HG02571 (cell line): ENCODE results near the gene IDUA.
"Not testable (repeated sequence)": the region's sequence is repeated elsewhere in the genome, so short reads cannot be mapped to it uniquely, and the experiment has no call there.

Experiments used
- ATAC-seq: cut with Tn5 transposase; IDR thresholded peaks from one replicate; pipeline ENCODE4 v1.9.1; 2021; ENCODE audit warnings: mild to moderate bottlenecking, moderate library complexity; ENCODE audit not compliant: unreplicated experiment

Gene IDUA

GRCh38 chr4:999240-999863 lies 12.5 kb downstream of the IDUA start:
- not testable (repeated sequence) for ATAC-seq

GRCh38 chr4:999882-1000425 lies 13.1 kb downstream of the IDUA start:
- no peak for ATAC-seq

DNA sequence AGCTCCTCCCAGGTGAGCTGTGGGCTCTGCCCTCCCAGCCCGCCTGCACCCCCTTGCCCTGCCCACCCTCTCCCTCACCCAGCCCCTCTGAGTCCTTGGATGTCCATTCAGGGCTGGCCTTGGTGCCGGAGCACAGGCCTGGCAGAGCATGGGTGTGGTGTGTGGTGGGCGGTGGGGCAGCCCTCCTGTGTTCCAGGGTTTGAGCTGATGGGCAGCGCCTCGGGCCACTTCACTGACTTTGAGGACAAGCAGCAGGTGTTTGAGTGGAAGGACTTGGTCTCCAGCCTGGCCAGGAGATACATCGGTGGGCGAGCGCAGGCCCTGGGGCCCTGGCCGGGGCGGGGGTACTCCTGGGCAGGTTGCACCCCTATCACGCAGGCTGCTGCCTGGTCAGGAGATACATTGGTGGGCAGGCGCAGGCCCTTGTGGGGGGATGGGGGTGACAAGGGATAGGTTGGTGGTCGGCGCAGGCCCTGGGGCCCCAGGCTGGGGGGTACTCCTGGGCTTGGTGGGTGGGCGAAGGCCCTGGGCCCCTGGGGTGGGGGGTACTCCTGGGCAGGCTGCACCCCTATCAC lies 13.9 kb downstream of the IDUA start:
- no peak for ATAC-seq

DNA sequence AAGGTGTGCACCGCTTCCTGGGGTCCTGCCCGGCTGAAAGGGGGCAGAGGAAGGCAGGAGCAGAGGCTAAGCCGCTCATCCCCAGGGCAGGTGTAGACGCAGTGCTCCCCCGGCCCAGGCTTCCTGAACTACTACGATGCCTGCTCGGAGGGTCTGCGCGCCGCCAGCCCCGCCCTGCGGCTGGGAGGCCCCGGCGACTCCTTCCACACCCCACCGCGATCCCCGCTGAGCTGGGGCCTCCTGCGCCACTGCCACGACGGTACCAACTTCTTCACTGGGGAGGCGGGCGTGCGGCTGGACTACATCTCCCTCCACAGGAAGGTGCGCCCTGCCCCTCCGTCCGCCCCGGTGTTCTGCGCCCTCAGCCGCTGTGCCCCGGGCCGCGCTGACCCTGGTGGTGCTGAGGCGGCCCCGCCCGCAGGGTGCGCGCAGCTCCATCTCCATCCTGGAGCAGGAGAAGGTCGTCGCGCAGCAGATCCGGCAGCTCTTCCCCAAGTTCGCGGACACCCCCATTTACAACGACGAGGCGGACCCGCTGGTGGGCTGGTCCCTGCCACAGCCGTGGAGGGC lies 14.8 kb downstream of the IDUA start:
- no peak for ATAC-seq

DNA sequence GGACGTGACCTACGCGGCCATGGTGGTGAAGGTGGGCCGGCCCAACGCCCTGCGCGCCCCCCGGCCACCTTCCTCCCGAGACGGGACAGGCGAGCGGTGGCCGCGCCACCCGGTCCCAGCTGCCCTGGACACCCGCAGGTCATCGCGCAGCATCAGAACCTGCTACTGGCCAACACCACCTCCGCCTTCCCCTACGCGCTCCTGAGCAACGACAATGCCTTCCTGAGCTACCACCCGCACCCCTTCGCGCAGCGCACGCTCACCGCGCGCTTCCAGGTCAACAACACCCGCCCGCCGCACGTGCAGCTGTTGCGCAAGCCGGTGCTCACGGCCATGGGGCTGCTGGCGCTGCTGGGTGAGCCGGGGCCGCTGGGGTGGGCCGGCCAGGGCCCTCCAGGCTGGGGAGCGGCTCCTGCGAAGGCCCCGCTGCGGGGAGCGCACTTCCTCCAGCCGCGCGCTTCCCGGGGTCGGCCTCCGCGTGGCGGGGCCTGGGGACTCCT lies 15.3 kb downstream of the IDUA start:
- no peak for ATAC-seq

GRCh38 chr4:1002631-1003251 lies 15.9 kb downstream of the IDUA start:
- no peak for ATAC-seq

GRCh38 chr4:1003271-1004070 lies 16.6 kb downstream of the IDUA start:
- ATAC-seq = no peak

- ATAC-seq = no peak
Observed at GRCh38 chr4:1004071-1004418, 17.2 kb downstream of the IDUA start.

DNA sequence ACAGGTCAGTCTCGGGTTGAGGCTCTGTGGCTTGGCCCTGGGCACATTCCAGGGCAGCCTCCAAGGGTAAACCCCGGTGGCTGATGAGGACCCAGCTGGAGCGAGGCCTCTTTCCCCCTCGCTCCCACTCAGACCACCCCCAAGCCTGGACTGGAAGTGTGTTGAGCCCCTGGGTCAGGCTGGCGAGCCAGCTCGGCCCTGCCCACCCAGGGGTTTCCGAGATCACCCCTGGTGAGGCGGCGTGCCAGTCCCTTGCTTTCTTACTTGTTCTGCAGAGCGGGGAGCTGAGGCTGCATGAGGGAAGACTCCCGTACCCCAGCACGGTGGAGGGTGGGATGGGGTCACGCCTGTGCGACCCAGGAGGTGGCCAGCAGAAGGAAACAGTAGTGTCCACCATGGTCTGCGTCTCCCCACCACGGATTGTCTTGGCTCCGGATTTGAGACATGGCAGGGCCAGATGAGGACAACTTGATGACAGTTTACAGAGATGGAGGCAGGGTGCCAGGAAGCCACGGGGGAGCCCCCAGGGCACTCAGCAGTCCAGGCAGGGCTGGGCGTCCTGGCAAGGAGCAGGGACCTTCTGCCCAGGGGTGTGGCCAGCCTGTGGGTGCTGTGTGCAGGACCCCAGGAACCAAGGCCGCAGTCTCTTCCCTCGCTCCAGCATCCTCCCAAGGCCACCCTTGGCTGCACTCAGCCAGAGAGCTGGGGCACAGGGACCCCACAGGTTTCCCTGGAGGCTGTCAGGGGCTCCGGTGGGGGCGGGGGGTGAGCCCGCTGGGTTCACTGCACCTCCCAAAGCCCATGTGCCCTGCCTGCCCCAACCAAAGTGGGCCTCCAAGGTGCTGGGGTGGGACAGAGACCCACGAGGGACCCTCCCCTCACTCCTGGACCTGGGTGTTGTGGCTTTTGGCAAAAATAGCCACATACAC lies 18.0 kb downstream of the IDUA start:
- no peak for ATAC-seq

GRCh38 chr4:1006856-1007255 lies 20.0 kb downstream of the IDUA start:
- ATAC-seq = no peak

DNA sequence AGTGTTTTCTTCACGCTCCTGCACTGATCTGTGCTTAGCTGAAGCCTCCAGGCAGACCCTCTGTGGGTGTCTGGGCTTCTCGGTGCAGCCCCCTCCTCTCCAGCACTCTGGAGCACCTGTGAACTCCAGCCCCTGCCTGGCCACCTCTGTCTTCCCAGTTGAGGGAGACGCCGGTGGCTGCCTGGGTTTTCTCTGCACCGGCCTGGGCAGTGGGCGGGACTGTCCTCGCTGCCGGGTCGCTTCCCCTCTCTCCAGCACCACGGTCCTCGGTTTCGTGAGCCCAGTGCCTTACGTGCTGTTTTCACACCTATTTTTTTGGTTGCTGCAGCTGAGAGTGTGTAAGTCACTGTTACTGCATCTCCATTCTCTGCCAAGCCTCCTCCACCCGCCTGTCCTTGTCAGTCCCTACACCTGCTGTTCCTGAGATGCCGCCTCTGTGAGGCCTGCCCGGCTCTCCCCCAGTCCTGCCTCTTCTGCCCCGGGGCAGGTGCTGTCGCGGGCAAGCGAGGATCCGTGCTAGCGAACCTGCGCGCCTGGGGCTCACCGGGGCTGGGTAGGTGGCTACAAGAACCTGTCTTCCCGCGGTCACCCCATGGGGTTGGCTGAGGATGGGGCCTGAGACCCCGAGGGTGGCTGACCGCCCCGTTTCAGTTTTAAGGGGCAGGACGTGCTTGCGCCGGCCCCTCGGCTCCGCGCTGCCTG lies 22.1 kb downstream of the IDUA start:
- ATAC-seq = peak; percentile 4

DNA sequence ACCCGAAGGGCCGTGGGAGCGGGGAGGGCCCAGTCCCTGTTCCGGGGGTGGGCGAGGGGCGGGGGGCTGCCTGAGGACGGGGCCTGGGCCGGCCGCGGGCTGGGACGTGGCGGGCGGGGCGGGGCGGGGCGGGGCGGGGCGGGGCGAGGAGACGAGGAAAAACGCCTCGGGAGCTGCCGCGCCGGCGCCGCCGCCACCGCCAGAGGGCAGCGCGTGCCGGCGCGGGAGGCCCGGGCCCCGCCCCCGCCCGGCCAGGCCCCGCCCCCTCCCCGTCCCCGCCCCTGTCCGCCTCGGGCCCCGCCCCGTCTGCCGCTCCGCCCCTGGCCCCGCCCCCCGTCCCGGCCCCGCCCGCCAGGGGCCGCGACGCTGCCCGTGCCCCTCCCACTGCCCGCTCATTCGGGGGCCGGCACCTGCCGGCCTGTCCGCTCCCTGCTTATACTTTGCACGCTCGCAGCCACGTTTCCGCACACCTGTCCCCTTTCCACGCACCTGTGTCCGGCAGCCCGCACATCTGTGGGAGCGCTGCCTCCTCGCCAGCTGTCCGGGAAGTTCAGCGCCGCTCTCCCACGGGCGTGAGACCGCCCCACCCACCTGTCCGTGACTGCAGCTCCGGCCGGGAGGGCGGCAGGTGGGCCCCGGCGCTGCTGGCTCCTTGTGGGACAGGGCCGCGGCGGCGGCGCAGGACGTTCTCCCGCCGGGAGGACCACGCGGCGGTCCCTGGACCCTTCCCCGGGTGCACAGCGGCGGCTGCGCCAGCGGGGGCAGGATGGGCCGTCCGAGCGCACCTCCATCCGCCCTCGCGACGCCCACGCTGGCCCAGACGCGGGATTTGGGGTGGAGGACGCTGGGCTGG lies 22.9 kb downstream of the IDUA start:
- peak; percentile 47 for ATAC-seq

GRCh38 chr4:1010395-1011021 lies 23.7 kb downstream of the IDUA start:
- ATAC-seq = peak; percentile 5

- peak; percentile 34 for ATAC-seq
Observed at GRCh38 chr4:1011022-1011665, 24.3 kb downstream of the IDUA start, which contains the start of gene FGFRL1. TSS of gene FGFRL1 (plus strand) at chr4:1011626. CDS start at chr4:1012486, 860 bp downstream.

DNA sequence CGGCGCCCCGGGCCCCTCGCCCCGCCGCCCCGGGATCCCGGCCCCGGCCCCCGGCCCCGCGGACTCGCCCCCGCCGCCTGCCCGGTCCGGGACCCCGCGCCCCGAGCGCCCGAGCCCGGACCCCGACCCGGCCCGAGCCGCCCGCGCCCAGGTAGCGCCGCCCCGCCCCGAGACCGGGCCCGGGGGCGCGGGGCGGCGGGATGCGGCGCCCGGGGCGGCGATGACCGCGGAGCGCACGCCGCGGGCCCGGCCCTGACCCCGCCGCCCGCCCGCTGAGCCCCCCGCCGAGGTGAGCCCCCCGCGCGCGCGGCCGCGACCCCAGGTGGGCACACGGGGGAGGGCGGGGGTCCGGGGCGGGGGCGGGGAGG lies 24.8 kb downstream of the IDUA start:
- no peak for ATAC-seq

GRCh38 chr4:1012034-1012739 lies 25.3 kb downstream of the IDUA start:
- ATAC-seq = no peak
